GM20000 (cell line): ENCODE measurements around the gene CSNK1G1.

Source experiments
- DNase-seq: peaks from one replicate; pipeline ENCODE4 v3.0.0; 2012; ENCODE audit warnings: low spot score
- TF ChIP-seq, protein P1 (sequence below): IDR thresholded peaks from 2 replicates; pipeline ENCODE4 v1.5.1; 2012; ENCODE audit warnings: mild to moderate bottlenecking, control low read depth; ENCODE audit errors: extremely low read depth, missing control alignments

The CSNK1G1 gene

DNA sequence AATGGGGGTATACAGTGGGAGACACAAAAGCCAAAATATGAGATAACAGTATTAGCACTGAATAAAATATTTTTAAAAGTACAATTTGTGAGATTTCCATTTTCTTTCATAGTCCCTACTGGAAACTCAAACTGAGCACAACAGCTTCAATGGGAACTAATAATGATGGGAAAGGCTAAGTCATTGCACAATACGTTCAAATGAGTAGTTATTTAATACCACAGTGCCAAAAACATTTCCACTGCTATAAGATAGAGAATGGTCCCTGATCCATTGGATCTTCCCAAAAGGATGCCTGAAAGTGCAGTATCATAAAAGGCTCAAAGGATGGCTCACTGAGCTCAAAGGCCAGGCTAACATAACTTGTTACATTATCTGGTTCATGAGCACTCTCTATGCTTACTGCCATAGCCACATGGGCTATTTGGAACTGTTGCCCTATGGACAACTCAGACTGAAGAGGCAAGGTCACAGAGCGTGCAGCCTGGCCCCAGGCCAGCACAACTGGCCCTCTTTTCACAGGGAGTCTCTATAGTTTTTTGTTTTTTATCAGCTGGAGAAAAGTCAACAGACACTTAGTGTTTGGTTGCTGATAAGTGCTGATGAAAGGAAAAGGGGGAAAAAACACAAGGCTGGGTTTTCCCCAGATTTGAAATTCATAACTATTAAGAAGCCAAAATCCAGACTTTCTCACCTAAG, 139.1 kb downstream of the CSNK1G1 start:
- TF ChIP-seq, protein P1, sequence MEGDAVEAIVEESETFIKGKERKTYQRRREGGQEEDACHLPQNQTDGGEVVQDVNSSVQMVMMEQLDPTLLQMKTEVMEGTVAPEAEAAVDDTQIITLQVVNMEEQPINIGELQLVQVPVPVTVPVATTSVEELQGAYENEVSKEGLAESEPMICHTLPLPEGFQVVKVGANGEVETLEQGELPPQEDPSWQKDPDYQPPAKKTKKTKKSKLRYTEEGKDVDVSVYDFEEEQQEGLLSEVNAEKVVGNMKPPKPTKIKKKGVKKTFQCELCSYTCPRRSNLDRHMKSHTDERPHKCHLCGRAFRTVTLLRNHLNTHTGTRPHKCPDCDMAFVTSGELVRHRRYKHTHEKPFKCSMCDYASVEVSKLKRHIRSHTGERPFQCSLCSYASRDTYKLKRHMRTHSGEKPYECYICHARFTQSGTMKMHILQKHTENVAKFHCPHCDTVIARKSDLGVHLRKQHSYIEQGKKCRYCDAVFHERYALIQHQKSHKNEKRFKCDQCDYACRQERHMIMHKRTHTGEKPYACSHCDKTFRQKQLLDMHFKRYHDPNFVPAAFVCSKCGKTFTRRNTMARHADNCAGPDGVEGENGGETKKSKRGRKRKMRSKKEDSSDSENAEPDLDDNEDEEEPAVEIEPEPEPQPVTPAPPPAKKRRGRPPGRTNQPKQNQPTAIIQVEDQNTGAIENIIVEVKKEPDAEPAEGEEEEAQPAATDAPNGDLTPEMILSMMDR = no peak

DNA sequence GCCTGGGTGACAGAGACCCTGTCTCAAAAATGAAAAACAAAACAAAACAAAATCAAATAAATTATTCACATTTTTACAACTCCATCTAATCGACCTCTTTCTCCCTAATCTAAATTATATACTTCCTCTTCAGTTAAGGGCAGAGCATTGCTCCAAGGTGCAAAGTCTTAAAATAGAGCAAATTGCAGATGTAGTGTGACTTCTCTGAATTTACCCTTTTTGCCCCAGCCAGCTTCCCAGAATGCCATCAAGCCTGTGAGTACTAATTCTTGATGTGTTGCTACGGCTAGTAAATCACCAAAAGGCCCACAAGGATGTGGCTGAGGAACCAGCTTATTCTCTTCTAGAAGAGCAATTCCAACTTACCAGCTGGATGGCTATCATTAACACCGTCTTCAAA, 139.8 kb downstream of the CSNK1G1 start:
- no peak for DNase-seq
- TF ChIP-seq, protein P1 = no peak

More for the DNA sequence above, 139.1 kb downstream of the CSNK1G1 start:
- DNase-seq = no peak

DNA sequence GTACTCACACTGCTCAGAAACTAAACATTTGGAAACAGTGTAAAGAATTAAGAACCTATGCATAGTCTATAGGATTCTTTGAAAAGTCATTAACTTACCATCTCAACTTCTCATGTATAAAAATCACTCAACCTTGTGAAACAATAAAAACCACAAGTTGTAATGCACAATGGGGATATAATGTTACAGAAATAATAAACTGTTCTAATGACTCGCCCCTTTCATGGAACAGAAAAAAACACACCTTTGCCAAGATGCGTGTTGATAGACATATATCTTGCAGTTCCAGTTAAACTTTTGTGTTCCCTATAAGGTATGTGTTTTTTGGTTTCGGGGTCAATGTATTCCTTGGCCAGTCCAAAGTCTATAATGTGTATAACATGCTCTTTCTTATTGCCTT, 142.3 kb downstream of the CSNK1G1 start:
- TF ChIP-seq, protein P1 = no peak
- DNase-seq = no peak

DNA sequence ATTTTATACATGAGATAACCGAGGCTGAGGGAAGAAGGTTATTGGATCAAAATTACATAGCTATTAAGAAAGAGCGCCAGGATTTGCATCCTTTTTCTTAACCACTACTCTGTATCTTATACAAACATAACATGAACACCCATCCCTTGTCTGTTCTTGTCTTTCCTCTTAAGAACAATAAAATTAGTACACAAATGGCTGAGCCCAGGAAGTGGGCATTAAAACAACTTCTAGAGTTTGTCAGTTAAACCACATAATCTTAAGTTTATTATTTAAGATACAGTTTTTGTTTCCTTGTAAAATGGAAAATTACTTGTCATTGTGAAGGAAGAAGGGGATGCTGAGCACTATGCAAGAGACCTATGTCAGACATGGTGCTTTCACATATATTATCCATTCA, 144.3 kb downstream of the CSNK1G1 start:
- no peak for DNase-seq
- TF ChIP-seq, protein P1 = no peak

DNA sequence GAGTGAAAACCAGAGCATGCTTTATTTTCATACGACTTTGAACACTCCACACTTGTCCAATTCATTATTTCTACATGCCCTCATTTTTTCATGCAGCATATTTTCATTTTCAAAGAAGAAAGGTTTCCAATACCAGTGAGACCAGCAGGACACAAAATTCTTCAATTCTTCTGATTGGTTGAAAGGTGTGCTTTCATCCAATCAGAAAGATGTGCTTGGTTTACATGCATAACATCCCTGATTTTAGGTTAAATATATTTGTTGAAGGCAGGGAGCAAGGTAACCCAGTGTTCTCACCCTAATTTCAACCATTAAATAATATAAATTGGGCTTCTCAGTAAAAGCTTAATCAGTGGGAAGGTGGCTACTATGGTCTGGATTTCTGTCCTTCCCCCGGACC, 145.6 kb downstream of the CSNK1G1 start:
- TF ChIP-seq, protein P1 = no peak
- no peak for DNase-seq

DNA sequence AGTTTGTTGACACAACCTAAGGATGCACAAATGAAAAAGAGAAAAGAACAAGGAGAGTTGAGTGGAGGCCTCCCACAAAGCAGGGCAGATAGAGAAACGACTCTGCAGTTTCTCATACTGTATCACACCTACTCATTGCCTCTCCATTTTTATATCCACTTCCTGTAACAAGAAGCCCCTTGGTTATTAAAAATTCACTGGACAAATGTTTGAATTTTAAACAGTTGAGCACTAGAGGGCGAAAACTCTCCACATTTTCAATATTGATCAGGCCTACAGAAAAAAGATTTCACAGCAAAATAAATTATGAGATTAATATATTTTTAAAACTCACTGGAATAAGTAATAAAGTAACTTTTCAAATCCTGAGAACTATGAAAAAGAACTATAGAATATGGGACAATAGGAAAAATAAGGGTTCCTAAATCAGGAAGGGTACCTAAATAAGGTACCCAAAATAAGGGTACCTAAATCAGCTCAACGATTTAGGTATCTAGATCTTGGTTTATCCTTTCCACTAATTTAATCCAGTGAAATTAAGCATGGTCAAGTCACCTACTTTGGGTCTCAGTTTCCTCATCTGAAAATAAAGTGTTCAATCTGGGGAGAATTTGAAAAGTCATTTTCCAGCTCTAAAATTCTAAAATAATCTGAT, 146.2 kb downstream of the CSNK1G1 start:
- DNase-seq = peak; percentile 32
- TF ChIP-seq, protein P1 = peak; percentile 5

DNA sequence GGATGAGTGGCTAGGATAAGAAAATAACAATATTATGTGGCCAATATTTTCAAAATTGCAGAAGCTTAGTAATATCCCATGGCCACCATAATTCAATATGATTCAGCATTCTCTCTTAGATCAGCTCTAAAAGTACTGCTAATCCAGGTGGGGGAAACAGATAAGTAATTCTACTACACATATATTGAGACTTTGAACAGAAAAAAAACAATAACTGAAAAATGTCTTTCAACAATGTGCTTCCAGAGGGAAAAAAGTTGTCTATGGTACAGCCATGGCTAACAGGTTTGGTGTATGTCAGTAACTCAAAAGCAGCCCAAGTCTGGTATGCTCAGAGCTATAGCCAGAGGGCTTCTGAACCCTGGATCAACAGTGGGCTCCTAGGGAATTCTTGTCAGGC, 150.8 kb downstream of the CSNK1G1 start:
- TF ChIP-seq, protein P1 = no peak

More for the DNA sequence above, 150.8 kb downstream of the CSNK1G1 start:
- no peak for DNase-seq
